HFF-Myc (cell line): ENCODE measurements around the gene RPP25.
A peak's percentile ranks its signal among the peaks of the same experiment; 100 is the strongest.

Experiments used
- DNase-seq: peaks from one replicate; pipeline ENCODE4 v3.0.0-alpha.2; 2011; ENCODE audit warnings: low read depth; ENCODE audit errors: extremely low read depth
- H3K4me3 ChIP-seq: replicated peaks from 2 replicates; pipeline ENCODE4 v1.5.1; 2011; ENCODE audit warnings: low read depth, mild to moderate bottlenecking, control low read depth, low read length
- TF ChIP-seq, protein P1 (sequence below): IDR thresholded peaks from 2 replicates; pipeline ENCODE4 v1.5.1; 2012; ENCODE audit warnings: mild to moderate bottlenecking, low read depth, low read length, control low read depth; ENCODE audit errors: missing control alignments

The RPP25 gene

GRCh38 chr15:74956648-74957475, at the start of gene RPP25:
Gene RPP25, minus strand, starts transcription at chr15:74956772. Its CDS starts 189 bp downstream, at chr15:74956583.
- peak within 1 kb of the TSS; percentile 59 for H3K4me3 ChIP-seq
- TF ChIP-seq, protein P1, sequence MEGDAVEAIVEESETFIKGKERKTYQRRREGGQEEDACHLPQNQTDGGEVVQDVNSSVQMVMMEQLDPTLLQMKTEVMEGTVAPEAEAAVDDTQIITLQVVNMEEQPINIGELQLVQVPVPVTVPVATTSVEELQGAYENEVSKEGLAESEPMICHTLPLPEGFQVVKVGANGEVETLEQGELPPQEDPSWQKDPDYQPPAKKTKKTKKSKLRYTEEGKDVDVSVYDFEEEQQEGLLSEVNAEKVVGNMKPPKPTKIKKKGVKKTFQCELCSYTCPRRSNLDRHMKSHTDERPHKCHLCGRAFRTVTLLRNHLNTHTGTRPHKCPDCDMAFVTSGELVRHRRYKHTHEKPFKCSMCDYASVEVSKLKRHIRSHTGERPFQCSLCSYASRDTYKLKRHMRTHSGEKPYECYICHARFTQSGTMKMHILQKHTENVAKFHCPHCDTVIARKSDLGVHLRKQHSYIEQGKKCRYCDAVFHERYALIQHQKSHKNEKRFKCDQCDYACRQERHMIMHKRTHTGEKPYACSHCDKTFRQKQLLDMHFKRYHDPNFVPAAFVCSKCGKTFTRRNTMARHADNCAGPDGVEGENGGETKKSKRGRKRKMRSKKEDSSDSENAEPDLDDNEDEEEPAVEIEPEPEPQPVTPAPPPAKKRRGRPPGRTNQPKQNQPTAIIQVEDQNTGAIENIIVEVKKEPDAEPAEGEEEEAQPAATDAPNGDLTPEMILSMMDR: no peak
- DNase-seq: no peak

DNA sequence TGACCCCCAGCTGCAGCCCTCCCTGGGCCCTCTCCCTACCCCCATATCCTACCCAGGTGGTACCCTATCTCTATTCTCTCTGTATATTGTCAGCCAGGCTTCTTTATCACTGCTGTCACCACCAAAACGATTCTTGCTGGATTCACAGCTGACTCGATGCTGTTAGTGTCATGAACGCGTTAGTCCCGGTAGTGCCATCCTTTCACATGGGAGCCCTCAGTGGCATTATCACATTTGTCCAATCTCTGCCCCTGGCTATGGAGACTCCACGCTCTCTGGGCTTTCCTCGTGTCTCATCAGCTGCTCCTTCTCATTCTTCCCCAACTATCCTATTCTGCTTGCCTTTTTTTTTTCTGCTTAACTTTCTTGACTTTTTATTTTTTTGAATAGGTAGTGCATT, 45.8 kb upstream of the RPP25 start:
- DNase-seq: no peak
- TF ChIP-seq, protein P1: no peak
- no peak overlapping the region for H3K4me3 ChIP-seq

DNA sequence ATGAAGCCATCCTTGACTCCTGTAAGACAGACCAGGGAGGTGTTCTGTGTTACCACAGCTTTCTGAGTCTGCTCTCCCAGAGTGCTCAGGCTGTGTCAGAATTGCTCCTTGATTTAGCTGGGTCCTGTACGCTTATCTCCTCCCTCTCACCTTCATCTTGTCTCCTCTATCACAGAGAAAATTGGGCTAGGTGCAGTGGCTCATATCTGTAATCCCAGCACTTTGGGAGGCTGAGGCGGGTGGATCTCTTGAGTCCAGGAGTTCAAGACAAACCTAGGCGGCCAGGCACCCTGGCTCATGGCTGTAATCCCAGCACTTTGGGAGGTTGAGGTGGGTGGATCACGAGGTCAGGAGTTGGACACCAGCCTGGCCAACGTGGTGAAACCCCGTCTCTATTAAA, 44.7 kb upstream of the RPP25 start:
- no peak overlapping the region for H3K4me3 ChIP-seq
- TF ChIP-seq, protein P1: no peak
- no peak for DNase-seq

DNA sequence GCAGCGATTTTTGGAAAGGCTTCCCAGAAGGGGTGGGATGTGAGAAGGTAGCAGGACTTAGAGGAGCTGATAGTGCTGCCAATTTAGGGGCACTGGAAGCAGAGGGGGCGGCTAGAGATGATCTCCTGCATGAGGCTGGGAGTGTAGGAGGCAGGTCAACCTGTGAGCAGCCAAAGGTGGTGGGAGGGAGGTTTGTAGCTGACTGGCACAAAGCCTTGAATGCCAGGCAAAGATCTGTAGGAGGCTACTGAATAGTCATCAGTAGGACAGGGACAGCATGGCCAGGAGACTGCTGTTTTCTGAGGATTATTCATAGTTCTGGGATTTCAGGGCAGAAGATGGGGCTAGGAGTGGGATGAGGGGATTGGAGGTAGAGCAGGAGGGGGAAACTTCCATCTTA, 41.0 kb upstream of the RPP25 start:
- TF ChIP-seq, protein P1: no peak
- no peak for DNase-seq
- H3K4me3 ChIP-seq: no peak overlapping the region

DNA sequence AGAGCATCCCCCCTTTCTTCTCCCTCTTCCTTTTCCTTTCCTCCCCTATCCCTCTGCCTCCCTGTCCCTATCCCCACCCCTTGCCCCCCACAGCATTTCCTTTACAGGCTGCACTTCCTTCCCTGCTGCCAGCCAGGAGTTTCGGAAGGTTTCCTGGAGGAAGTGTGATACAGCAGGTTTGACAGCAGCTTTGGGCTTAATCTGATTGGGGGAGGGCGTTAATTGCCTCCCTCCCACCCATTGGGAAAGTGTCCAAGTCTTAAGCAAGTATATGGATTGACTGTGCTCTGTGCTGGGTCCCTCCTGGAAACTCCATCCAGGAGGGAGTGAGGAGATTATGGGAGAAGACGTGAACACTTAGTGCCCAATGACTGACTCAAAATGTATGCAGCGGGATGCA, 40.6 kb upstream of the RPP25 start:
- TF ChIP-seq, protein P1: no peak
- no peak for DNase-seq
- H3K4me3 ChIP-seq: no peak overlapping the region

DNA sequence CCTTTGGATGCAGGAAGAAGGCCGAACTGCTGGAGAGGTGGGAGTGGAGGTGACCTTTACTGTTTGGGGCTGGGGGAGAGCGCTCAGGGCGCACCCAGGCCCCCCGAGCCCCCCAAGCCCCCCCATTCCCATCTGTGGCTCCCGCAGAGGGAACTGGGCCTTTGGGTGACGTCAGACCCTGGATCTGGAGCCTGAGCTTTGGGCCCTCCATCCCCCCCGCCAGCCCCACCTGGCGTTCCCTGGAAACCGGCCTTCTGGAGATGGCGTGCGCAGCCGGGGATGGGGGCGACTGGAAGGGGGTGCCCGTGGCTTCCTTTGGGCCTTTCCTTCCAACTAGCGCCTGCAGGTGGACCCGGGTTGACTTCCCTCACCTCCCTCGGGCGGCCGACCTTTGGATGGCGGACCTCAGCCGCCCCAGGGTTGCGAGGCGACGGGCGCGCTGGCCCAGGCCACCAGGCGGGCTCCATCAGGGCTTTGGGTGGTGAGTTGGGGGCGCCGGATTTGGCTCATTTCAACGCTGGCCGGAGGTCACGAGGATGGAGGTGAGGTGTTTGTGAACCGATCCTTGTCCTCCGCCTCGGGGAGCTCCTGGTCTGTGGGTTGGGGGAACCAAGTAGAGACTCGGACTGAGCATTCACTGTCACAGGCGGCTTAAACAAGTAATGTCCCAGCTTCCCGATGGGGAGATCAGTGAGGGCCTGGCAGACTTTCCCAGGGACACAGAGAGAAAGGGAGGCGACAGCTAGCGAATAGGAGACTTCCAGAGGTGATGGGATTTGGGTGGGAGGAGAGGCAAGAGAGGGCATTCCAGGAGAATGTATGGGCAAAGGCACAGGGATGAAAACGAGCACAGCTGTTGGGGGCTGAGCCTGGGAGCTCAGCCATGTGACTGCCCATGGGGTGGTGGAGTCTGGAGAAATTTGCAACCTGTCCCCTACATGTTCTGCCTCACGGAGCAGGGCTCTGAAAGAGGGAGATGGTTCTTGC, 39.5 kb upstream of the RPP25 start:
- DNase-seq: no peak
- TF ChIP-seq, protein P1: no peak
- H3K4me3 ChIP-seq: peak overlapping the region; percentile 60
